ENCODE data around the gene PSMB7.

Gene PSMB7

DNA sequence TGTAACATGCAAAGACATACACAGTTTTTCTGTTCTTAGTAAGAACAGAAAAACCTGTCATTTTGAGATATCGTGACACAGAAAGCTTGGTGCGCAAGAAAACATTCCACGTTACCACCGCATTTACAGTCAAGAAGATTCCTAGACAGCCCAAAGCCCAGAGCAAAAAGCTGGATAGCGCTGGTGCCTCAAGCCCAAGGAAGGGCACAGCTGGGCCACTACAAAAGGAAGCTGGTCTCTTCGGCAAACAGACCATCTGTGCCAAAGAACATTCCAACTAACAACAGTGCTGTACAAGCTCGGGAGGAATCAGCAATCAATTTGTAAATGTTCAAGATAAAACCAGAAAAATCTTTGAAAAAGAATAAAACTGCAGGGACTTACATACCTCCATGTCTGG is 31.0 kb downstream of the PSMB7 start:
- no peak for DNase-seq (ENCODE audit: low read depth in 2 of 2)

DNA sequence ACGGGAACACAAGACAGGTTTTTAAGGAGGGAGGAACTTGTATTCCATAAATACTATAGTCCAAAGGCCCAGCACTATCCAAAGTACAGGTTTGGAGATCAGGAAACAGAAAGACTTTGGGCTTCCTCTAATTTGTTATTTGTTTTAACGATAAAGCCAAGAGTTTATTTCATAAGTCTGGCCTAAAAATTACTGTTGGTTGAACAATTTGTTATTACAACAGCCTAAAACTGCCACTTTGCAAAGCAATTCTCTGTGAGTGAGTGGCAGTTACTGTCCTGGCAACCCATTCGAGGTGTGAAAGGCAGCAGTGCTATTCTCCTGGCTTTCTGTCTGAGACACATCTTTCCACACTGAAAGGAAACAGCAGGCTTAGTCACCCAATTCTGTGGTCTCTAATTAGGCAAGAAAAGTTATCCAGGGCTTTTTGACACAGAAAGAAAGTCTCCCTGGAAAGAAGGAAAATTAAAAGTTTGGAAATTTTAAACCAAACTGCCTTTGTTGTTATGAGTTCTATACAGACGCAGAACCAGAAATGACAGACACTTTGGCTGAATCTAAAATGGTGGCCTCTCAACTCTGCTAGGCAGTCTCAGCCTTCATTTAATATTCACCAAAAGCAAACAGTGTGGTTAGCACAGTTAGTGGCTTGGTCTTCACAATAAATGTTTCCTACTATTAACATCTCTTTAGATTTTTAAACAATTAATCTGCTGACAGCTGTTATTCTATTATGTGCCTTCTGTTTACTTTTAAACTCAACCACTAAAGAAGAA is 33.9 kb downstream of the PSMB7 start:
- no peak for DNase-seq (ENCODE audit: low read depth in 2 of 2)

DNA sequence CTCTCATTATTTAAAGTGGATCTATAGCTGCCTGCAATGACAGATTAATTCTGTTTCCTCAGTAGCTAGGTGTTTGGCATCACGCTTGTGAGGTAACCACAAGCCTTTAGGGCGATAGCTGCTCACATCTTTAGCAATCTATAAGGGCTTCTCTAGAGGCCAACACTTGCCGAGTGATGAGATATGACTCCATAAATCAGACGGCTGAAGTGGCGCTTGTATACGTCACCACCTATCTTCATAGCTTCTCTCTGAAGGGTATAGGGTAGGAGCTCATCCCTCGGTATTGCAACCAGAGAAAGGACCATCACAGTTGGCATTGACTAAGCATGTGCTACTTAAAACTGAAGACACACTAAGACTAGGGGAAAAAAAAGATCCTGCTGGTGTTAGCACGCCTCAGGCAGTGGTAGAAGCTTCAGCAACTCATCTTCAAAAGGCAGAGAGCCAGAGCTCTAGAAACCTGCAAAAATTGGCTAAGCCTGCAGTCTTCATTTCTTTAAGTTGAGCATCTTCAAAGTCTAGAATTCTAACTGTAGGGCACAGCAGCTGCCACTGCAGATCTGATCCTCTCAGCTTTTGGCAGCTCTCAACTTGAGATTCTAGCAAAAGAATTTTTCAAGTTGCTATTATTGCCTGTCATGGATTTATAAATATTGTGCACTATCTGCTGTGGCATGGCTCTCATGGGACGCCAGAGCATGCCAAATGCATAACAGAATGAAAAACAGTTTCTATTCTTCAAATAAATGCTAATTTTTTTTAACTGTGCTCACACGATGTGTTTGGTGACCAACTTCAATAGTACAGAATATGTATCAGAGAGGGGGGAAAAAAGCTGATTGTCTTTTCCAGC is 37.5 kb downstream of the PSMB7 start:
- DNase-seq (ENCODE audit: low read depth in 2 of 2), result no peak

DNA sequence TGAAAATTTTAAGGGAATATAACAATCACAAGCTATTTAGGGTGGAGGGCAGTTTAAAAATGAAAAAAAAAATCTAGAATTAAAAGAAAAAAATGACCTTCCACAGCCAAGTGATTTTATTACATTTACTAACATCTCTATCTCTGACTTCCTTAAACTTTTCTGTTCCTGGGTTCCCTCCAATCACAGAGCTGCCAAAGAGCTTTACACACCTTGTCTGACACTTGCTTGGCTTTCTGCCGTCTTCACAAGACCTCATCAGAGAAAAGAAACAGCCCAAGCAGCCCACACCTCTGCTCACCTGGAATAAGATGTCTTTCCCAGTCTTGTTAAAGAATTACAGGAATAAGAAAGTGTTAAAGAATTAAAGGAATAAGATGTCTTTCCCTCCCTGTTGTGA is 38.9 kb downstream of the PSMB7 start:
- DNase-seq (ENCODE audit: low read depth in 2 of 2), result no peak

DNA sequence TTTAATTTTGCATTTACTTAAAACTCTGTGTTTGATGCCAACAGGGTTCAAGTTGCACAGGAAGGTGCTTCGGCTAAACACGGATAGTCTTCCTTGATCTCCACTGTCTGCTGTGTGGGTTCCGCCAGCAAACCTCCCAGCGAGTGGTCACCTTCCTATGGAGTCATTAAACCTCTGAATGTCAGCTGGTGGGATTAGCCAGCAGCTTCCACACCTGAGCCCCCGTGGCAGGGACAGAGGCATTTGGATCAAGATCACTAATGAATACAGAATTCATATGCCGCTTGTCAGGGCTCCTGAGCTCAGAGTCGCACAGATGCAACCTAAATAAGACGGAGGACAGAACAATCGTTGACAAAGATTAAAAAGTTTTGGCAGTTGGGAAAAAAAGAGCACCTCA is 39.5 kb downstream of the PSMB7 start:
- DNase-seq (ENCODE audit: low read depth in 2 of 2), result no peak

DNA sequence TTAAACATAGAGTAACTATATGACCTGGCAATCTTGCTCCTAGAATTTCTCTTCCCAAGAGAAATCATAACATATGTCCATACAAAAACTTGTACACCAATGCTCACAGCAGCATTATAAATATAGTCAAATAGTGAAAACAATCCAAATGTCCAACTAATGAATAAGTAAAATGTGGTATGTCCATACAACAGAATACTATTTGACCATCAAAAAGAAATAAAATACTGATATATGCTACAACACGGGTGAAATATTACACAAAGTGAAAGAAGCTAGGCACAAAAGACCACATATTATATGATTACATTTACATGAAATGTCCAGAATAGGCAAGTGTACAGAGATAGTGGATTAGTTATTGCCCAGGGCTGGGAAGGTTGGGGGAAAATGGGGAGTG is 41.4 kb downstream of the PSMB7 start:
- no peak for DNase-seq (ENCODE audit: low read depth in 2 of 2)

DNA sequence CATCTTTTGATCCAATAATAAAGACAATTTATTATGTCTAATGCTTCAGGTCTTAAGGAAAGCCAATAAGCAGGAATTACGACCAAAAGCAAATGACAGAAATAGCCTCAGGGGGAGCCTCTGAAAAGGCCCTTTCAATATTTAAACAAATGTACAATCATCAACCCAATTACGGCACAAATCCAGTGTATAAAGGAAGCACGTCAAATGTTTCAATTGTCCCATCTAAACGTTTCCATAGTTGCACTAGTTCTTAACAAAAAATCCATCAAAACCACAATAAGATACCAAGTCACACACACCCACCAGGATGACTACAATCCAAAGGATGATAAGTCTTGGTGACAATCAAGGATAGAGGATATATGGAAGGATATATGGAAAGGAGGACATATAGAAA is 41.9 kb downstream of the PSMB7 start:
- DNase-seq (ENCODE audit: low read depth in 2 of 2), result no peak

DNA sequence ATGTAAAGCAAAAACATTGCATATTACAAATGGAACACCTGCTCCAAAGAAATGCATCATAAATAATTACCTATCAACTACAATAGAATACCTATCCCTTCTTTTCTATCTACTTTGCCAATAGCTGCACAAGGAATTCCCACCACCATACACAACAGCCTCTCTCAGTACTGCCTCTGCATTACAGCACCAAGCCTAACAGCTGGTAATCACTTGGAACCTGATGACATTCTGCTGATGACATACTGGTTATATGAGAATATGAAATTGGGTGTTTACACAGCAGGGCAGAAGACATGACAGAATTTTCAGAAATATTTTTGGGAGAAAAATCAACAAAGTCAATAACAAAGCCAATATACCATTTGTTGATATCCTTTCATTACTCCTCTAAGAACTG is 43.2 kb downstream of the PSMB7 start:
- DNase-seq (ENCODE audit: low read depth in 2 of 2), result no peak

DNA sequence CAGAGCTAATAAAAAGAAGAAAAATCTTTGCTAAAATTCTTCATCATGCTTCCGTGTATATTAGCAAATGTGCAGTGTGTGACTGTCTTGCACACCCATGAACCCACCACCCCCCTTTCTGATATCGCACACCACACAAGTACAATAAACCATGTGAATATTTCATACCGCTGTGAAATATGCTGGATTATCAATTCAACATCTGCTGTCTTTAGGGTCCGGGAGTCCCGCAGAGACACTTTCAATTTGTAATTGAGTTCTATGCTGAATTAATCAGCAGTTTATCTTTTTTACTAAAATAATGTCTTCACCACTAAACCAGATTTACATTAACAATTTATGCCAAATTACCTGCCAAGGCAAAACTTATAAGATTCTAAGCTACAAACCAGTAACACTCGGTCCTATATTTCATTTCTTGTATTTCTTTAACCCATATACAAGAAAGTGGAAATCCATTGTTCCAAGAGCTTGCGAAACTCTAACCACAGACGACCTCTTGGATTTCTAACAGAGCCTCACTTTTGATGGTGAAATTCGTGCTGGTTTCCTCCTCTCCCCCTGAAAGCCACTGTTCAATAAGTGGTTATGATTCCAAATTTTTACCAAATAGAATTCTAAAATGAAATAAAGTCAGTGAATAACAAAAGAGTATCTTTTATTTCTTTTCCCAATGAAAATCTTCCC is 44.2 kb downstream of the PSMB7 start:
- no peak for DNase-seq (ENCODE audit: low read depth in 2 of 2)

DNA sequence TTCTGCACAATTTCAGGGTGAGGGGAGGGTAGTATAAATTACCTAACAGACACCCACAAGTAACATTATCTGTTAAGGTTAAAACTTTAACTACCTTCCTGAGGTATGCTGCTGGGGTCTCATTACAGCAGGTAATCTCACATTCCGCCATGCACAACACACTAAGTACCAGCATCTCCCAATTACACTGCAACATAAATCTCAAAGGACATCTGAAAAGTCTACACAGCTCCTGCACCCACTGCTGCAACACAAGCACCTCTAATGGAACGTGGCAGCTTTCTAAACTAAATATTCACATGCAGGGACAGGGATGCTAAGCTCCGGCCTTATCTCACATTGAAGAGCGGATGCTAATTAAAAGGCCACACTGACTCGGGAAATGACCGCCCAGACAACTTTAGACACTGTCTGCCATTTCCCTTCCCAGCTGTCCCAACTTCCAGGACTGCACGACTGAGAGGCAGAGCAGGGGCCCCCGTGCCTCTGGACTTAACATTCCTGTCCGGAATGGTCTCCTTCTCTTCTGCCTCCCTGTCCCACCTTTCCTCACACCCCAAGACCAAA is 45.9 kb downstream of the PSMB7 start:
- no peak for DNase-seq (ENCODE audit: low read depth in 2 of 2)

DNA sequence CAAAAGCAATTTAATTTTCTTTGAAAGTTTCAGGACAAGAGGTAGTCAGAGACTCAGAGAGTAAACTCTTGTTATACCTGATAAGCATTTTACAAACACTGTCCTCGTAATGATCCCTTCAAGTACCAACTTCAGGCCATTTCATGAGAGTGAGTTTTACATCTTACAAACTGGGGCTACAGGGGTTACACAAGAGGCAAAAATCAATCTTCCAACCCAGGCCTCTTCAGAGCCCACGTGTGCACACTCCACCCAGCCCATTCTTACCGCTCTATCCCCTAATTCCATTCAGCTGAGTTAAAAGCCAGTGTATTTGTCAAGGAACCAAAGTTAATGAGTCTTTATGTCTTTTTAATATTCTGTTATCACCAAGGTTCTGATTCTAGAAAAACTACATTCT is 46.5 kb downstream of the PSMB7 start:
- no peak for DNase-seq (ENCODE audit: low read depth in 2 of 2)

DNA sequence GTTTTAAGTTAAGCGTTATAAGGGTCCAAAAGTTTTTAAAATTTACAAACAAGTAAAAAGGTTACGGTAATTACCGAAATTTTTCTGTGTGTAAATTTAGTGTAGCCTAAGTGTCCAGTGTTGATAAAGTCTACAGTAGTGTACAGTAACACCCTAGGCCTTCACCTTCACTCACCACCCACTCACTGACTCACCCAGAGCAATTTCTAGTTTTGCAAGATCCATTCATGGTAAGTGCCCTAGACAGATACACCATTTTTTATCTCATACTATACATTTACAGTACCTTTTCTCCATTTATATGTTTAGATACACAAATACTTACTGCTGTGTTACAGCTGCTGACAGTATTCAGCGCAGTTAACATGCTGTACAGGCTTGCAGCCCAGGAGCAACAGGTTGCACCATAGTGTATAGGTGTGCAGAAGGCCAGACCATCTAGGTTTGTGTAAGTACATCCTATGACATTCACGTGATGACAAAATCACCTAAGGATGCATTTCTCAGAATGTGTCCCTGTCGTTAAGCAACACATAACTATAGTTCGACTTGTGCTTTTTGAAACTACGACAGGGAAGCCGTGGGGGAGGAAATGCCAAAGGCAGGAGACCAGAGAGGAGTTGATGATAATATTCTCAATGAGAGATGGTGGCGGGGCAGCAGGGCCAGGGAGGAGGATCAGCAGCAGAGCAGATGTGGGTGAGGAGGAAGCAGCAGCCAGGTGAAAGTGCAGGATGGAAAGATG is 48.6 kb downstream of the PSMB7 start:
- DNase-seq (ENCODE audit: low read depth in 2 of 2), result no peak

DNA sequence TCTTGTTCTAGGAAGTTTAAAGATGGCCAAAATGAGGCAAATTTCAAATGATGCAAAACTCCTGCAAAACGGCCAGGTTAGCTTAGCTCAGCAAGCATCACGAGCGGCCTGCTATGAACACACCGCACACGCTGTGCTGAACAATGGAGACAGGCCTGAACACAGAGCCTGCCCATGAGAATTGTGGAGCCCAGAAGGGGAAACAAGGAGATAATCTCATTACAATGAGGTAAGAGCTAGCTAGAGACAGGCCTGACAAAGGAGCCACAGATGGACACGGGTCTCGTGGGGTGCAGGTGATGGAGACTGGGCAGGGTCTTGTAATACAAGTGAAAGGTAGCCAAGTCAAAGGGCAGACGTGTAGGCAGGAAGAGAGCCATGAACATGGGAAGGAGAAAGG is 50.2 kb downstream of the PSMB7 start:
- no peak for DNase-seq (ENCODE audit: low read depth in 2 of 2)

DNA sequence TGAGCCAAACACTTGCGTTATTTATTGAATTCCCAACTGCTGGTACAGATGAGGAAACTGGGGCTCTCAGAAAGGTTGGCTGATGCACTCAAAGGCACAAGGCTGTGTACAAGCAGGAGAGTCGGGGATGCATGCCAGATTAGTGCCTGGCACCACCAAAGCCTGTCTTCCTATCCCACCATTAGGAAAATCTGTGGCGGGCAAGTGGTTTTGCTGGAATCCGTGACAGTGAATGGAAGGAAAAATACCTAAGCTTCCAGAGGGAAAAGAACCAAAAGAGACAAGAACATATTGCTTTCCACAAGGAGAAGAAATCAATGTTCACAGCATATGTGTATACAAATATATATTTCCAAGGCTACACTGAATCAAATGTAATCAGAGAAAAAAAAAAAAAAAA is 51.1 kb downstream of the PSMB7 start:
- no peak for DNase-seq (ENCODE audit: low read depth in 2 of 2)

DNA sequence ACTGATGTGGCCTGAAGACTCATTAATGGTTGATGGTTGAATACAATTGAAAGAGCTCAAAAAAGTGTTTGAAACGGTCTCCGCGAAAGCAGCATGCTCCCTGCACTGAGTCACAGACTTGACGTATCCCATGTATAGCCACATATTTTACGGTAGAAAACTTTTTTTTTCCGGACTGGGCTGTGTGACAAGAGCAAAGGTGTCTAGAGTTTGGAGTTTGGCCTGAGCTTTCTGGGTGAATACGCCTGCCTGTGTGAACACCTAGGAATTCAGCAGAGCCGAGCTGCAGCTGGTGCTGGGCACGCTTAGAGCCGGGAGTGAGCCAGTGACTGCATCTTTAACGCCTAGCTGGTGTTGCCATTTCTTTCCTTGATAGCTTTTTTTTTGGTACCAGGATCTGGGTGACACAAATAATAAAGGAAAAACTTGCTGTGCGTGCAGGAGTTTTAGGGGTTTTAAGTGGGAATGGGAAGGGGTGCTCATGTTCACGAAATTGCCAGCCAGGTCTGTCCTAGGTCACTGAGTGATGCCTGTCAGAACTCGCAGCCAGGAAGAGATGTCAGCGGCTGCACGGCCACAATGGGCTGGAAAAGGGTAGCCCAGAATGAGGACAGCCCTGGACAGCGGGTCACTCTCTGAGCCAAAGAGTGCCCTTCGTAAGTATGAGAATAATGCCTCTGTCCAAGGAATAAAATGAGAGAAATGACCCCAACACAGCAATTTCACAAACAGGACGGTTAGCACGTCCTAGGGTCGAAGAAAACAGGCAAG is 51.7 kb downstream of the PSMB7 start:
- no peak for DNase-seq (ENCODE audit: low read depth in 2 of 2)

DNA sequence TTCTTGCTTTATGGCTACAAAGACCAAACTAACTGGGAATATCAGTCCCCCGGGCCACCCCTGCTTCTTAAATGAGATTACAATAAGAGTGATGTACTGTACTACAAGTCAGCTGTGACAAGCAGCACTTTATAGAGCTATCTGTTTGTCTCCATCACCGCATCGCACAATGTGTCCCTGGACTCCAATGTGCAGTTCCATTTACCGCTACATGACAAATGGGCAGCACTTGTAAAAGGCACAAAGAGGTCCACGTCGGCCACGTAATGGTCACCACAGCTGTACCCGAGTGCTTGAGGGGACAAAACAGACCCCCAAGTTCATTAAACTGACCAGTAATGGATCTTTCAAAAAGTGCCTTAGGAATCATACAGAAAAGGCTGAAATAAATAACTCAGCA is 54.1 kb downstream of the PSMB7 start:
- DNase-seq (ENCODE audit: low read depth in 2 of 2), result no peak

DNA sequence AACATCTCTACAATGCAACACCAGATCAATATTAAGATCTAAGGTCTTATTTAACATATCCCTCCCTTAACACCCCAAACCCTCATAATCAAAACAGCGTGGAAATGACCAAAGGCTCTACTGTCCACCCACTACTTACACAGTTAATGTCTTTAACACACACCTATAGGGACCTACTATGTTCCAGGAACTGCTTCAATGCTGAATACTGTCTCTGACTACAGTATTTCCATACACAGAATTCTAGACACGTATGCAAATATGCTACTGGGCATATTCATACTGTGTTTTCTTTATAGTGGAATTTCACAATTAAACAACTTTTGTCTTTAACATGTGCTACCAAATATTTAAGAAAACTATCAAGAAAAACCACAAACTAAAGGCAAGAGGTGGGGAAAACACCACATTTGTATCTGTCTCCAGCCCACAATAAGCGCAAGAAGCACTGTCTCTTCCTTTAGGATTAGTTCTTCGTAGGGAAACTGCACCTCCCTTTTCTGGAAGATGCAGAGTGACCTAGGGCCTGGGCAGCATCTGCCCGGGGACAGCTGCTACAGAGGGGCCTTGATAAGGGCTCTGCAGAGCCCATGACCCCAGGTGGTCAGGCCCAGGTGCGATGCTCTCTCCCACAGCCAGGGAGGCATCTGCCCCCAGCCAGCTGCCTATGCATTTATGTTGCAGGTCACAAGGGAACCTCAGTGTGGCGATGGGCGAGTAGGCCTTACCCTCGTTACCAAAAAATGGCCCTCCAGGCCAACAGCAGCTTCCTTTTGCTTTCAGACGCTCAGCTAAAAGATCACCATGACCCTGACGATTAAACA is 55.2 kb downstream of the PSMB7 start:
- no peak for DNase-seq (ENCODE audit: low read depth in 2 of 2)

DNA sequence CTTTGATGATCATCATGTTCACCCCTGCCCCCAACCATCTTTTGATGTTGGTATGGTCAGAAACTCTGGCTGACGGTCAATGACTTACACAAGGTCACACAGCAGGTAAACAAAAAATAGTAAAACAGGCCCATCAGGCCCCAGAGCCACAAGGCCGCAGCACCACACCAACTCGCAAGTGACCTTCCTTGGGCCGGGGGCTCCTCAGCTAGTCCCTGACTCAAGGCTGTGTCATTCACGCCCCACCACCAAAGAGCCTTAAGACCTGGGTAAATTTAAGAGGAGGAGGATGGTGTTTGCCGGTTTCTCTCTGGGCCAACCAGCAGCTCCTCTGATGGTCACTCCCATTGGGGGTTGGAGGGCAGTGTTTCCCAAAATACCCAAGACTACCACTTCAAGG is 55.8 kb downstream of the PSMB7 start:
- no peak for DNase-seq (ENCODE audit: low read depth in 2 of 2)

DNA sequence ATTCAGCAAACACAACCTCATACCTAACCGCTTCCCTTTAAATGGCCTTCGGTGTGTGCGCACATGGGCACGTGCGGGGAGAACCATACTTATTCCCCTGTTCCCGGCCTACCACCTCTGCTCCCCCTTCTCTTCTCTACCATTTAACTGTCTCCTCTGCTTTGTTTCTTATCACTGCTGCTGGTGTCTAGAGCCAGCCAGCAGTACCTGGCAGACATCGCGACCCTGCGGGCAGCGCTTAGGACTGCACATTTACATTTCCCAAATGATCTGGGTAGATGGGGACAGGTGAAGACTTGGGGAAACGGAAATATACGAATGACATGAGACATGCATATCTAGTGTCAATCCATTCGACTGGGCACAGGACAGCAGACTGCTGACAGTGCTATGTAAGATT is 56.6 kb downstream of the PSMB7 start:
- no peak for DNase-seq (ENCODE audit: low read depth in 2 of 2)
